DOHH2 (cell line): ENCODE data around the gene HHAT.

Source experiments
- H3F3A ChIP-seq: fragments of 200-600 bp; sonication (generic), shearing (Covaris generic); 2 replicates; pipeline ENCODE4 v1.6.0; 2016; ENCODE audit warnings: antibody characterized with exemption, mild to moderate bottlenecking; ENCODE audit not compliant: control insufficient read depth, insufficient read depth
- H3K27ac ChIP-seq: fragments of 200-600 bp; sonication (generic); 2 replicates; pipeline ENCODE4 v1.5.1; 2014; ENCODE audit warnings: low read depth, mild to moderate bottlenecking, low read length, moderate library complexity
- H3K27me3 ChIP-seq: fragments of 200-600 bp; sonication (generic); 2 replicates; pipeline ENCODE4 v1.6.1; 2014; ENCODE audit warnings: mild to moderate bottlenecking, low read length, mixed read lengths; ENCODE audit not compliant: control insufficient read depth
- H3K36me3 ChIP-seq: fragments of 200-600 bp; sonication (generic); 2 replicates; pipeline ENCODE4 v1.6.1; 2014; ENCODE audit warnings: mild to moderate bottlenecking, low read length, moderate library complexity, mixed read lengths; ENCODE audit not compliant: control insufficient read depth
- H3K4me1 ChIP-seq: fragments of 200-600 bp; sonication (generic); 2 replicates; pipeline ENCODE4 v1.6.1; 2014; ENCODE audit warnings: mild to moderate bottlenecking, low read length, mixed read lengths; ENCODE audit not compliant: control insufficient read depth
- H3K4me2 ChIP-seq: fragments of 200-600 bp; sonication (generic); 2 replicates; pipeline ENCODE4 v1.6.0; 2014; ENCODE audit warnings: mild to moderate bottlenecking, low read length, moderate library complexity
- H3K4me3 ChIP-seq: fragments of 200-600 bp; sonication (generic); 2 replicates; pipeline ENCODE4 v1.5.1; 2014; ENCODE audit warnings: mild to moderate bottlenecking, low read length, mixed read lengths
- H3K79me2 ChIP-seq: fragments of 200-600 bp; sonication (generic); 2 replicates; pipeline ENCODE4 v1.6.1; 2014; ENCODE audit warnings: mild to moderate bottlenecking, low read length, mixed read lengths; ENCODE audit not compliant: control insufficient read depth
- H3K9me2 ChIP-seq: fragments of 200-600 bp; sonication (generic); replicated peaks from 2 replicates; pipeline ENCODE4 v1.6.1; 2014; ENCODE audit warnings: mild to moderate bottlenecking, low read length, mixed read lengths; ENCODE audit not compliant: control insufficient read depth
- H3K9me3 ChIP-seq: fragments of 200-600 bp; sonication (generic); 2 replicates; pipeline ENCODE4 v1.6.1; 2014; ENCODE audit warnings: antibody characterized with exemption, low read length, mixed read lengths; ENCODE audit not compliant: control insufficient read depth, insufficient read depth
- H4K20me1 ChIP-seq: fragments of 200-600 bp; sonication (generic); 2 replicates; pipeline ENCODE4 v1.6.0; 2014; ENCODE audit warnings: low read depth, mild to moderate bottlenecking, antibody characterized with exemption, low read length, moderate library complexity; ENCODE audit not compliant: control insufficient read depth, insufficient read depth
- EZH2phosphoT487 ChIP-seq: fragments of 200-600 bp; sonication (generic); IDR thresholded peaks from 2 replicates; pipeline ENCODE4 v1.6.1; 2017; ENCODE audit warnings: borderline replicate concordance, mild to moderate bottlenecking, antibody characterized with exemption, low read length, moderate library complexity, mixed read lengths
- TF ChIP-seq, protein P1 (sequence below): fragments of 200-600 bp; sonication (generic); IDR thresholded peaks from one replicate; pipeline ENCODE4 v1.5.1; 2014; ENCODE audit warnings: antibody characterized with exemption, mild to moderate bottlenecking, low read depth, low read length; ENCODE audit not compliant: poor library complexity, severe bottlenecking

HHAT gene

DNA sequence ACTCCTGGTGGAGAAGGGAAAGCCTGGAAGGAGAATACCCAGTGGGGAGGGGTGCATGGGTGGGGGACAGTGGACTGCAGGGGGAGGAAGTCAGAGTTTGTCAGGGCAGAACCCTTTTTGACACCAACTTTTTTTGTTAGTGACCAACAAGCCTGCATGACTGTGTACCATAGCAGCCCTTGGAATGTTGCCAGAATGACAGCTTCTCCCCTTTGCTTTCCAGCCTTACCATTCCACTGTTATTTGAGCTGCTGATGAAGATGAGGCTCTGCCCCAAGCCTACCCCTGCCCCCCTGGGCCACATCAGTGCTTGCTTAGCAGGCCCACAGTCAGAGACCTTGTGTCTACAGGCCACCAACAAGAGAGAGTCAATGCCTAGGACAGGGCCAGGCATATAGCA lies 341.2 kb downstream of the HHAT start:
- no peaks in the 10 kb centered on the region for H4K20me1 ChIP-seq
- H3F3A ChIP-seq, result no peaks in the 10 kb centered on the region
- no peaks in the 10 kb centered on the region for H3K4me1 ChIP-seq
- no peak overlapping the region for H3K4me2 ChIP-seq
- TF ChIP-seq, protein P1, sequence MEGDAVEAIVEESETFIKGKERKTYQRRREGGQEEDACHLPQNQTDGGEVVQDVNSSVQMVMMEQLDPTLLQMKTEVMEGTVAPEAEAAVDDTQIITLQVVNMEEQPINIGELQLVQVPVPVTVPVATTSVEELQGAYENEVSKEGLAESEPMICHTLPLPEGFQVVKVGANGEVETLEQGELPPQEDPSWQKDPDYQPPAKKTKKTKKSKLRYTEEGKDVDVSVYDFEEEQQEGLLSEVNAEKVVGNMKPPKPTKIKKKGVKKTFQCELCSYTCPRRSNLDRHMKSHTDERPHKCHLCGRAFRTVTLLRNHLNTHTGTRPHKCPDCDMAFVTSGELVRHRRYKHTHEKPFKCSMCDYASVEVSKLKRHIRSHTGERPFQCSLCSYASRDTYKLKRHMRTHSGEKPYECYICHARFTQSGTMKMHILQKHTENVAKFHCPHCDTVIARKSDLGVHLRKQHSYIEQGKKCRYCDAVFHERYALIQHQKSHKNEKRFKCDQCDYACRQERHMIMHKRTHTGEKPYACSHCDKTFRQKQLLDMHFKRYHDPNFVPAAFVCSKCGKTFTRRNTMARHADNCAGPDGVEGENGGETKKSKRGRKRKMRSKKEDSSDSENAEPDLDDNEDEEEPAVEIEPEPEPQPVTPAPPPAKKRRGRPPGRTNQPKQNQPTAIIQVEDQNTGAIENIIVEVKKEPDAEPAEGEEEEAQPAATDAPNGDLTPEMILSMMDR, result no peak
- TF ChIP-seq EZH2phosphoT487, result no peak
- no peaks in the 10 kb centered on the region for H3K9me3 ChIP-seq
- no peaks in the 10 kb centered on the region for H3K36me3 ChIP-seq
- no peaks in the 10 kb centered on the region for H3K9me2 ChIP-seq
- H3K27ac ChIP-seq, result no peak overlapping the region
- H3K4me3 ChIP-seq, result no peak overlapping the region
- no peaks in the 10 kb centered on the region for H3K79me2 ChIP-seq
- H3K27me3 ChIP-seq, result no peaks in the 10 kb centered on the region

GRCh38 chr1:210674151-210674550 lies 345.4 kb downstream of the HHAT start:
- H3K79me2 ChIP-seq, result no peaks in the 10 kb centered on the region
- no peaks in the 10 kb centered on the region for H3K9me3 ChIP-seq
- no peak for TF ChIP-seq EZH2phosphoT487
- TF ChIP-seq, protein P1, result no peak
- H3K4me1 ChIP-seq, result no peaks in the 10 kb centered on the region
- H3K36me3 ChIP-seq, result no peaks in the 10 kb centered on the region
- H3F3A ChIP-seq, result no peaks in the 10 kb centered on the region
- no peak overlapping the region for H3K4me2 ChIP-seq
- H3K27me3 ChIP-seq, result no peaks in the 10 kb centered on the region
- no peaks in the 10 kb centered on the region for H4K20me1 ChIP-seq
- no peak overlapping the region for H3K27ac ChIP-seq
- no peaks in the 10 kb centered on the region for H3K9me2 ChIP-seq
- no peak overlapping the region for H3K4me3 ChIP-seq

DNA sequence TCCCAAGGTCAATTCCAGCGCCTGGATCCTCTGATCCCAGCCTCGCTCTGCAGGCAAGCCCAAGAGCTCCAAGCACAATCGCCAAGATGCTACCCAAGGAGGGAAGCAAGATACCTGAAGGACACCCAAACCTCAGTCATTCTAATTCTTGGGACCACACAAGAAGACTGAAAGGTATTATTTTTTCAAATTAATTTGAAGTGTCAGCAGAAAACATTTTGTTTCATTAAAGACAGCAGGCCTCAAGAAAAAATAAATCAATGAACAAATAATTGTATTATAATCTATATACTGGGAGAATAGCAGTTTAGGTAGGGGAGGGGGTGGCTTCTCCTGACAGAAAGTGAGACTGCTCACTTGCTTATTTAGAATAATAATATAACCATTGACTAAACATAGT lies 347.8 kb downstream of the HHAT start:
- Histone ChIP-seq H3K4me2 (no peak overlapping the region), H3K27me3 (no peaks in the 10 kb centered on the region), H3K4me1 (no peaks in the 10 kb centered on the region), H3K9me3 (no peaks in the 10 kb centered on the region), H3K79me2 (no peaks in the 10 kb centered on the region), H3K9me2 (no peaks in the 10 kb centered on the region), H4K20me1 (no peaks in the 10 kb centered on the region), H3K36me3 (no peaks in the 10 kb centered on the region), H3K4me3 (no peak overlapping the region), H3F3A (no peaks in the 10 kb centered on the region), H3K27ac (no peak overlapping the region)
- no peak for TF ChIP-seq EZH2phosphoT487
- TF ChIP-seq, protein P1, result no peak

DNA sequence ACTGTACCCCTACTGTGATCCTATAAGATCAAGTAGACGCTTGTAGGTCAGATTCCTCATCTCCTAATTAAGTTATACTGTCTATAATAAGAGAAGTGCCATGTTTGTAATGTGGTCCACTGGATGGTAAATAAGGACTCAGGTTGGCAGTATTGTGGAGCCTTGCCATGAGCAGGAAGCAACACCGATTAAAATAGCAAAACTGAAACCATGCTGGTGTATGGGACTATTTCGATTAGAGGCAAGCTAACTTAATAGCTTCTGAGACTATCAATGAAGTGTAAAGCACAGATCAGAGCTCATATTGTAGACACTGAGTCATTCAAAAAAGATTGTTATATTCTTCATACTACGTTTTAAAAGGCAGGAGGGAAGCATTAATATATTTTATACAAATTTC lies 348.8 kb downstream of the HHAT start:
- TF ChIP-seq, protein P1, result no peak
- no peak for TF ChIP-seq EZH2phosphoT487
- H3F3A ChIP-seq, result no peaks in the 10 kb centered on the region
- no peak overlapping the region for H3K4me2 ChIP-seq
- no peak overlapping the region for H3K4me3 ChIP-seq
- H3K4me1 ChIP-seq, result no peaks in the 10 kb centered on the region
- no peaks in the 10 kb centered on the region for H3K79me2 ChIP-seq
- no peak overlapping the region for H3K27ac ChIP-seq
- H4K20me1 ChIP-seq, result no peaks in the 10 kb centered on the region
- no peaks in the 10 kb centered on the region for H3K9me2 ChIP-seq
- H3K36me3 ChIP-seq, result no peaks in the 10 kb centered on the region
- H3K27me3 ChIP-seq, result no peaks in the 10 kb centered on the region
- H3K9me3 ChIP-seq, result no peaks in the 10 kb centered on the region
